ENCODE data around the gene ANK2. TPM values are rescaled to one million over a fixed set of nuclear protein-coding genes. Genes with fewer than 3 reads are reported as not detected.

ANK2 gene
- total RNA-seq, 1 donor from 2014 or later: 6.5 TPM

DNA sequence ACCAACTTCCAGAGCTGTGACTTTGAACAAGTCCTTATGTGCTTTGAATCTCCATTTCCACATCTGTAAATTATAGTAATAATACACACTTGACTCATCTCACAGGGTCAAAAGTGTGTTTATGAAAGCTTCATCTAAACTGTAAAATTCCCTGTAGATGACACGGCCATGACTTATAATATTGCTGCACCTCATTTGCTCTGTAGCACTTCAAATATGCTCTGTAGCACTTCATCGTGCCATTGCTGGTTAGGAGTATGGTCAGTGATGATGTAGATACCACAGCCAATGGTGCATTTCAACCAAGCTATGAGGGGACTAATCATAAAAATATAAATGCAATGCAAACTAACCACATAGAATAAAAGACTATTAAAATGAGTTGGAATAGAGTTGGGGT is 318.6 kb downstream of the ANK2 start:
- no peak for DNase-seq (ENCODE audit: low read depth)
- TF ChIP-seq CTCF (conservative IDR thresholded peaks at IDR 0.05; ENCODE audit: low read depth, low read length): no peak
- H3K4me3 ChIP-seq (ENCODE audit: low read depth, low read length): no peak overlapping the region

GRCh38 chr4:113371111-113371510 is 321.7 kb downstream of the ANK2 start:
- H3K4me3 ChIP-seq (ENCODE audit: low read depth, low read length): no peak overlapping the region
- no peak for DNase-seq (ENCODE audit: low read depth)
- TF ChIP-seq CTCF (conservative IDR thresholded peaks at IDR 0.05; ENCODE audit: low read depth, low read length): no peak

DNA sequence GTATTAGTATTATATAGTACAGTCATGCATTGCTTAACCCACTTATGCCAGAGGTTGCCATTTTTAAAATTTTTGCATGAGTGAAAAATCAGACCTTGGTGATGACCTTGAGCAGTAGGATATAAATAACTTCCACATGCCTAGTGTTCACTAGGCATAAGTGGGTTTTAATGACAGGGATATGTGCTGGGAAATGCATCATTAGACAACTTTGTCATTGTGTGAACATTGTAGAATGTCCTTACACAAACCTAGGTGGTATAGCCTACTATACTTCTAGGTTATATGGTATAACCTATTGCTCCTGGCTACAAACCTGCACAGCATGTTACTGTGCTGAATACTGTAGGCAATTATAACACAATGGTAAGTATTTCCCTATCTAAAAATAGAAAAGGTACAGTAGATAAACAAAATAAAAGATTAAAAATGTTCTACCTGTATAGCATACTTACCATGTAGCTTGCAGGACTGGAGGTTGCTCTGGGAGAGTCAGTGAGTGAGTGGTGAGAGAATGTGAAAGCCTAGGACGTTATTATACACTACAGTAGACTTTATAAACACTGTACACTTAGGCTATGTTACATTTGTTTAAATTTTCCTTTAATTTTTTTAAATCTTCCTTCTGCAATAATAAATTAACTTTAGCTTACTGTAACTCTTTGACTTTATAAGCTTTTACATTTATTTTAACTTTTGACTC is 326.7 kb downstream of the ANK2 start:
- H3K4me3 ChIP-seq (ENCODE audit: low read depth, low read length): no peak overlapping the region
- no peak for TF ChIP-seq CTCF (conservative IDR thresholded peaks at IDR 0.05; ENCODE audit: low read depth, low read length)
- DNase-seq (ENCODE audit: low read depth): no peak

DNA sequence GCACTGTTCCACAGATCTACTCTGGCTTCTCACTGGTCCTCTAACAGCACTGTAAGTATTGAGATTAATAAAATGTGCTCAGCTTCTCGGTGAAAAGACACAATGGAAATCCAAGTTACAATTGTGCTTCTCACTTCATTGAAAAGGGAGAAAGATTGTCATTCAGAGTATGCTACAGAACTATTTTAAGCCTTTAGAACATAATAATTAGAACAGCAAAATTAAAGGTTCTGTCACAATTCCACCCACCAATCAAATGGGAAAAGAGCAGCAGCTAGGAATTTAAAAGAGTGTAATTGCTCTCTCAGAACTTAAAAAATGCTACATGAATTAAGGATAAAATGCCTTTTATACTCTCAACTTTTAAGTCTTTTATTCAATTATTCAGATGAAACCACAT is 329.4 kb downstream of the ANK2 start:
- H3K4me3 ChIP-seq (ENCODE audit: low read depth, low read length): no peak overlapping the region
- DNase-seq (ENCODE audit: low read depth): no peak
- no peak for TF ChIP-seq CTCF (conservative IDR thresholded peaks at IDR 0.05; ENCODE audit: low read depth, low read length)

- no peak for DNase-seq (ENCODE audit: low read depth)
- no peak overlapping the region for H3K4me3 ChIP-seq (ENCODE audit: low read depth, low read length)
- TF ChIP-seq CTCF (conservative IDR thresholded peaks at IDR 0.05; ENCODE audit: low read depth, low read length): no peak
These were observed 333.3 kb downstream of the ANK2 start for GRCh38 chr4:113382704-113383103.

GRCh38 chr4:113383111-113383785 is 333.8 kb downstream of the ANK2 start:
- no peak for DNase-seq (ENCODE audit: low read depth)
- TF ChIP-seq CTCF (conservative IDR thresholded peaks at IDR 0.05; ENCODE audit: low read depth, low read length): no peak
- no peak overlapping the region for H3K4me3 ChIP-seq (ENCODE audit: low read depth, low read length)

DNA sequence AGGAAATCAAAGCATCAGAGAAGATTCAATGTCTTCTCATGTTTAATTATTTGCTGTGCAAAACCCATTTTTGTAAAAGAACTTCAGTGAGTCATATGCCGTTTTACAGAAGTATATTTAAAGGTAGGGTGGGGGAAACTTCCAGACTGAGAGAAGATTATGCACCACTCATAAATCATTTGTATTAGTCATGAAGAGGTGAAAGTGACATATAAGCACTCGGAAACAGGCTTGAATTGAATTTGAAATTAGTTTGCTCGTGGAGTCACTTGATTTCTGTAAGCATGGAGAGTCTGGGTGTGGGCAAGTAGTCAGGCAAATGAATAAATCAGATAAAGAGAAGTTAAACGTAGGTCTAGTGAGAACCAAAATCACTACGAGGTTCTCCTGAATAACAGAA is 335.1 kb downstream of the ANK2 start:
- DNase-seq (ENCODE audit: low read depth): no peak
- TF ChIP-seq CTCF (conservative IDR thresholded peaks at IDR 0.05; ENCODE audit: low read depth, low read length): no peak
- no peak overlapping the region for H3K4me3 ChIP-seq (ENCODE audit: low read depth, low read length)

All from epithelial cell of proximal tubule (primary cell).